ENCODE results near the gene NSMF. TPM values are rescaled to one million over a fixed set of nuclear protein-coding genes. Genes with fewer than 3 reads are reported as not detected.

The NSMF gene
- total RNA-seq, 1 donor from 2014 or later = 23.9 TPM

GRCh38 chr9:137439158-137439714, 19.9 kb downstream of the NSMF start:
- ATAC-seq = no peak
- H3K9me3 ChIP-seq = no peaks in the 10 kb centered on the region
- no peaks in the 10 kb centered on the region for H3K36me3 ChIP-seq
- no peak overlapping the region for H3K4me3 ChIP-seq
- intact Hi-C loops (cut with DNase I) = no loop called here
- peaks cover 5% of the 10 kb centered on the region for H3K27me3 ChIP-seq
- no peak for TF ChIP-seq CTCF (IDR thresholded peaks at IDR 0.05)
- DNase-seq = peak; percentile 57
- no peaks in the 10 kb centered on the region for H3K4me1 ChIP-seq
- H3K27ac ChIP-seq = no peak overlapping the region

DNA sequence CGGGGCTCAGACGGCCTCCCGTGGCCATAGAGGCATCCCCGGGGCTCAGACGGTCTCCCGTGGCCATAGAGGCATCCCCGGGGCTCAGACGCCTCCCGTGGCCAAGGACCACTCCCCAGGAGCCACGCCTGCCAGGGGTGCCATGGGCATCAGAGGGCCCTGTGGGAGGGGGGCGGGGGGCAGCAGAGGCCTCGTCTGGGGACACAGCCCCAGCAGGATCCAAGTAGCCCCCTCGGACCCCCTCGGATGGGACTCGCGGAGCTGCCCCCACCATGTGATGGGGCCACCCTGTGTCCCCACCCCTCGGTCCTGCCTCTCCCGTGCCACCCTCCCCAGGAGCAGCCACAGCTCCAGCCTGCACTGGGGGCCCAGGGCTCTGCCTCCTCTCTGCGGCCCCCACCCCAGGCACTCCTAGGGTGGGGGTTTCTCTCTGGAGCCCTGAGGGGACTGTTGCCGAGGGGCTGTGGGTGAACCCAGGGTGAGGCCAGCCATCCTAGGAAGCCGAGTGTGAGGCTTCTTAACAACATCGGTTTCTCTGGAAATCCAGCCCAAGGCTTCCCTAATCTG, 20.5 kb downstream of the NSMF start:
- ATAC-seq (no peak), DNase-seq (peak; percentile 47)
- TF ChIP-seq CTCF (IDR thresholded peaks at IDR 0.05) = no peak
- Histone ChIP-seq H3K4me1 (no peaks in the 10 kb centered on the region), H3K27me3 (peaks cover 5% of the 10 kb centered on the region), H3K36me3 (no peaks in the 10 kb centered on the region), H3K4me3 (no peak overlapping the region), H3K27ac (no peak overlapping the region), H3K9me3 (no peaks in the 10 kb centered on the region)
- intact Hi-C loops (cut with DNase I) = no loop called here

- no peak for TF ChIP-seq CTCF (IDR thresholded peaks at IDR 0.05)
- no peaks in the 10 kb centered on the region for H3K4me1 ChIP-seq
- intact Hi-C loops (cut with DNase I) = no loop called here
- DNase-seq (peak; percentile 62), ATAC-seq (no peak)
- no peaks in the 10 kb centered on the region for H3K9me3 ChIP-seq
- H3K4me3 ChIP-seq = no peak overlapping the region
- no peaks in the 10 kb centered on the region for H3K36me3 ChIP-seq
- H3K27ac ChIP-seq = no peak overlapping the region
- H3K27me3 ChIP-seq = peaks cover 5% of the 10 kb centered on the region
Observed at GRCh38 chr9:137437691-137438590, 21.2 kb downstream of the NSMF start.

DNA sequence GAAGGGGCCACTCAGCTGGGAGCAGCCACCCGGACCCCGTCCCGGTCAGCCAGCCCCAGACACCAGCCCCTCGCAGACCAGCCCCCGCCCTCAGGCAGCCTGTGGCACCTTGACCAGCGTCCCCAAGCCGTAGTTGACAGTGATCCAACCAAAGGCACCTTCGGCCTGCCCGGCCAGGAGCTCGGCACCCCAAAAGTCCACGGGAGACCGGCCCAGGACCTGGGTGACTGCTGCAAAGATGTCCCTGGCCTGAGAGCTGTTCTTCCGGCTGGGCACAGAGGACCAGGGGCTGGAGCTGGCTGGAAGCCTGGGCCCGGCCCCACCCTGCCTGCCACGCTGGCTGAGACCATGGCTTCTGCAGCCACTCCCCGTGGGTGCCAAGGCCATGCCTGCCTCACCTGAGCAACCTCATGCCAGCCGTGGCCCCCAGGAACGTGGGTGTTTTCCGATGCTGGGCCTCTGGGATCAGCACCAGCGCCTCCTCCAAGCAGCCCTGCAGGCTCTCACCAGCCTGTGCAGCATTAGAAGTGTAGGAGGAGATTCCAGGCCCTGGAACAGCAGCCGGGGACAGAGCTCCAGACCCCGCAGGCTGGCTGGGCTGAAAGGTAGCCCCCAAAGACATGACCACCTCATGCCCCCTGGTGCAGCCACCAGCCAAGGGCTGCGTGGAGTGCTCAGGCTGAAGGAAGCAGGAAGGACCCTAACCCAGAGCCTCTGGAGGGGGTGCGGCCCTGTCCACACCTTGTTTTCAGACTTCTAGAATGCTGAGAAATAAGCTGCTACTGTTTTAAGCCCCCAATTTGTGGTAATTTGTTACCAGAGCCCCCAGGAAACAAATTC, 22.2 kb downstream of the NSMF start:
- no peak overlapping the region for H3K27ac ChIP-seq
- ATAC-seq = no peak
- intact Hi-C loops (cut with DNase I) = no loop called here

More for the DNA sequence above, 22.2 kb downstream of the NSMF start:
- TF ChIP-seq CTCF (IDR thresholded peaks at IDR 0.05) = no peak
- H3K4me3 ChIP-seq = no peak overlapping the region
- H3K9me3 ChIP-seq = no peaks in the 10 kb centered on the region
- no peaks in the 10 kb centered on the region for H3K36me3 ChIP-seq
- H3K4me1 ChIP-seq = no peaks in the 10 kb centered on the region
- H3K27me3 ChIP-seq = no peaks in the 10 kb centered on the region
- peak; percentile 59 for DNase-seq

Measured in upper lobe of right lung (tissue), 1 donor.